HG03354 (cell line): ENCODE results near the gene PATJ.
"Not testable (repeated sequence)": the region's sequence is repeated elsewhere in the genome, so short reads cannot be mapped to it uniquely, and the experiment has no call there.

Experiments
- ATAC-seq: cut with Tn5 transposase; IDR thresholded peaks from one replicate; pipeline ENCODE4 v1.9.1; 2021; ENCODE audit warnings: mild to moderate bottlenecking; ENCODE audit not compliant: unreplicated experiment, poor library complexity, severe bottlenecking

The PATJ gene

GRCh38 chr1:62117018-62117750, 374.9 kb downstream of the PATJ start:
- ATAC-seq, result no peak

- ATAC-seq, result no peak
These were observed 384.5 kb downstream of the PATJ start for GRCh38 chr1:62126579-62127290.

GRCh38 chr1:62128745-62129144, 386.5 kb downstream of the PATJ start:
- no peak for ATAC-seq

GRCh38 chr1:62131093-62131725, 388.9 kb downstream of the PATJ start:
- peak; percentile 84 for ATAC-seq

- no peak for ATAC-seq
These were observed 395.7 kb downstream of the PATJ start for GRCh38 chr1:62138029-62138428.

GRCh38 chr1:62139410-62139809, 397.1 kb downstream of the PATJ start:
- ATAC-seq, result no peak

GRCh38 chr1:62140666-62141065, 398.4 kb downstream of the PATJ start:
- ATAC-seq, result no peak

GRCh38 chr1:62142496-62142895, 400.2 kb downstream of the PATJ start:
- ATAC-seq, result no peak

GRCh38 chr1:62144238-62144831, 402.1 kb downstream of the PATJ start:
- peak; percentile 67 for ATAC-seq

GRCh38 chr1:62159940-62160348, 417.7 kb downstream of the PATJ start:
- ATAC-seq, result peak; percentile 83

- ATAC-seq, result no peak
These were observed 419.4 kb downstream of the PATJ start for GRCh38 chr1:62161711-62162110.

GRCh38 chr1:62170380-62170779, 428.1 kb downstream of the PATJ start:
- not testable (repeated sequence) for ATAC-seq

GRCh38 chr1:62175568-62176179, 433.4 kb downstream of the PATJ start:
- ATAC-seq, result no peak

GRCh38 chr1:62176597-62177312, 434.5 kb downstream of the PATJ start:
- no peak for ATAC-seq

- no peak for ATAC-seq
These were observed 435.3 kb downstream of the PATJ start for GRCh38 chr1:62177621-62178020.

GRCh38 chr1:62178372-62178771, 436.1 kb downstream of the PATJ start:
- ATAC-seq, result no peak

- ATAC-seq, result not testable (repeated sequence)
These were observed 437.8 kb downstream of the PATJ start for GRCh38 chr1:62180054-62180453.

- no peak for ATAC-seq
These were observed 438.4 kb downstream of the PATJ start for GRCh38 chr1:62180639-62181038.

- no peak for ATAC-seq
These were observed 439.3 kb downstream of the PATJ start for GRCh38 chr1:62181532-62181931.
